Trophoblast cell (in vitro differentiated cells and primary cell): Measurements from ENCODE around the gene CA7.

Experiments
- DNase-seq, 2 donors: peaks; one replicate each; pipeline ENCODE4 v3.0.0-alpha.2; 2016
- H2AFZ ChIP-seq: 2 replicates; pipeline ENCODE4 v1.6.1; 2013; ENCODE audit warnings: low read length, moderate library complexity, mild to moderate bottlenecking; ENCODE audit not compliant: insufficient read depth, poor library complexity
- H2AK5ac ChIP-seq: 2 replicates; pipeline ENCODE4 v1.6.1; 2013; ENCODE audit warnings: mild to moderate bottlenecking, low read length
- H2BK120ac ChIP-seq: 2 replicates; pipeline ENCODE4 v1.6.1; 2013; ENCODE audit warnings: low read length, mild to moderate bottlenecking, moderate library complexity; ENCODE audit not compliant: insufficient read depth, poor library complexity
- H2BK12ac ChIP-seq: 2 replicates; pipeline ENCODE4 v1.6.1; 2013; ENCODE audit warnings: mild to moderate bottlenecking, low read length, moderate library complexity
- H2BK5ac ChIP-seq: 2 replicates; pipeline ENCODE4 v1.6.1; 2013; ENCODE audit warnings: low read length, low read depth, moderate library complexity, mild to moderate bottlenecking; ENCODE audit not compliant: poor library complexity
- H3K14ac ChIP-seq: 2 replicates; pipeline ENCODE4 v1.6.1; 2013; ENCODE audit warnings: mild to moderate bottlenecking, low read length
- H3K18ac ChIP-seq: 2 replicates; pipeline ENCODE4 v1.6.1; 2013; ENCODE audit warnings: mild to moderate bottlenecking, low read length
- H3K23ac ChIP-seq: 2 replicates; pipeline ENCODE4 v1.6.1; 2013; ENCODE audit warnings: low read length
- H3K27ac ChIP-seq: 2 replicates; pipeline ENCODE4 v1.5.1; 2013; ENCODE audit warnings: low read depth, mild to moderate bottlenecking, inconsistent platforms, low read length, moderate library complexity
- H3K27me3 ChIP-seq: 2 replicates; pipeline ENCODE4 v1.6.1; 2013; ENCODE audit warnings: inconsistent platforms, mild to moderate bottlenecking, low read length, moderate library complexity; ENCODE audit not compliant: insufficient read depth
- H3K36me3 ChIP-seq, 2 experiments: 1 replicate in 1 of 2; 2 replicates in 1 of 2; pipeline ENCODE4 v1.6.1; 2013; ENCODE audit warnings: low read length in 2 of 2, mild to moderate bottlenecking in 2 of 2, moderate library complexity in 1 of 2; ENCODE audit not compliant: insufficient read depth in 2 of 2, control insufficient read depth in 1 of 2
- H3K4ac ChIP-seq: 2 replicates; pipeline ENCODE4 v1.6.1; 2013; ENCODE audit warnings: low read depth, mild to moderate bottlenecking, low read length, moderate library complexity
- H3K4me1 ChIP-seq, 2 experiments: 1 replicate in 1 of 2; 2 replicates in 1 of 2; pipeline ENCODE4 v1.6.1; 2013; ENCODE audit warnings: low read length in 2 of 2, mild to moderate bottlenecking in 2 of 2, moderate library complexity in 1 of 2; ENCODE audit not compliant: insufficient read depth in 2 of 2, control insufficient read depth in 1 of 2
- H3K4me2 ChIP-seq: 2 replicates; pipeline ENCODE4 v1.6.1; 2013; ENCODE audit warnings: inconsistent platforms, mild to moderate bottlenecking, low read length, moderate library complexity
- H3K4me3 ChIP-seq: 2 replicates; pipeline ENCODE4 v1.5.1; 2013; ENCODE audit warnings: mild to moderate bottlenecking, low read depth, low read length, inconsistent platforms
- H3K79me1 ChIP-seq: one replicate; pipeline ENCODE4 v1.6.1; 2013; ENCODE audit warnings: low read length
- H3K79me2 ChIP-seq: 2 replicates; pipeline ENCODE4 v1.6.1; 2013; ENCODE audit warnings: low read length, mild to moderate bottlenecking; ENCODE audit not compliant: control insufficient read depth, insufficient read depth, poor library complexity
- H3K9ac ChIP-seq: 2 replicates; pipeline ENCODE4 v1.6.1; 2013; ENCODE audit warnings: mild to moderate bottlenecking, low read length
- H3K9me3 ChIP-seq: 2 replicates; pipeline ENCODE4 v1.6.1; 2013; ENCODE audit warnings: low read depth, mild to moderate bottlenecking, control low read depth, inconsistent platforms, low read length; ENCODE audit not compliant: insufficient read depth
- H4K12ac ChIP-seq: 2 replicates; pipeline ENCODE4 v1.6.1; 2013; ENCODE audit warnings: low read depth, mild to moderate bottlenecking, low read length, moderate library complexity
- H4K8ac ChIP-seq: 2 replicates; pipeline ENCODE4 v1.6.1; 2013; ENCODE audit warnings: low read depth, mild to moderate bottlenecking, low read length, moderate library complexity
- H4K91ac ChIP-seq: one replicate; pipeline ENCODE4 v1.6.1; 2013; ENCODE audit warnings: low read depth, mild to moderate bottlenecking, low read length, moderate library complexity
- WGBS: extraction: QIAGEN DNeasy Blood & Tissue Kit; methylation state at CpG from one replicate; pipeline ENCODE4 v1.1.7; 2013; ENCODE audit warnings: missing lambda C conversion rate; ENCODE audit not compliant: insufficient read length, insufficient coverage; ENCODE audit errors: extremely low coverage; 5-methylcytosine and 5-hydroxymethylcytosine counted together

CA7 gene

GRCh38 chr16:66814734-66815133, 29.5 kb upstream of the CA7 start:
- no peak overlapping the region for H4K8ac ChIP-seq
- peaks cover 16 to 38% of the 10 kb centered on the region in 2 experiments for H3K36me3 ChIP-seq
- H3K9me3 ChIP-seq: no peaks in the 10 kb centered on the region
- no peak overlapping the region for H4K91ac ChIP-seq
- no peaks in the 10 kb centered on the region for H3K79me2 ChIP-seq
- no peak overlapping the region for H4K12ac ChIP-seq
- no peak overlapping the region for H3K18ac ChIP-seq
- H2AFZ ChIP-seq: no peak overlapping the region
- H2BK5ac ChIP-seq: no peak overlapping the region
- no peak overlapping the region for H3K4me2 ChIP-seq
- H3K14ac ChIP-seq: no peak overlapping the region
- DNase-seq: no peak
- H3K23ac ChIP-seq: no peak overlapping the region
- H3K4me3 ChIP-seq: no peak overlapping the region
- WGBS: no CpG with 5 or more reads among the region's 2 CpGs
- H3K4ac ChIP-seq: no peak overlapping the region
- no peak overlapping the region for H3K9ac ChIP-seq
- no peak overlapping the region for H2BK120ac ChIP-seq
- no peaks in the 10 kb centered on the region for H3K4me1 ChIP-seq
- no peak overlapping the region for H2BK12ac ChIP-seq
- no peaks in the 10 kb centered on the region for H3K27me3 ChIP-seq
- no peak overlapping the region for H2AK5ac ChIP-seq
- no peaks in the 10 kb centered on the region for H3K79me1 ChIP-seq
- H3K27ac ChIP-seq: no peak overlapping the region

GRCh38 chr16:66824006-66824405, 20.2 kb upstream of the CA7 start:
- Histone ChIP-seq H2AFZ (no peak overlapping the region), H2BK120ac (no peak overlapping the region), H3K4me1 (no peaks in the 10 kb centered on the region), H3K36me3 (peaks cover 15 to 29% of the 10 kb centered on the region in 2 experiments), H2BK5ac (no peak overlapping the region), H2BK12ac (no peak overlapping the region), H3K79me1 (no peaks in the 10 kb centered on the region), H3K18ac (no peak overlapping the region), H4K8ac (no peak overlapping the region), H3K27me3 (no peaks in the 10 kb centered on the region), H3K14ac (no peak overlapping the region), H4K12ac (no peak overlapping the region), H3K9ac (no peak overlapping the region), H3K9me3 (no peaks in the 10 kb centered on the region), H3K4me2 (no peak overlapping the region), H2AK5ac (no peak overlapping the region), H3K23ac (no peak overlapping the region), H3K4ac (no peak overlapping the region), H4K91ac (no peak overlapping the region), H3K79me2 (peaks cover 2% of the 10 kb centered on the region), H3K27ac (no peak overlapping the region), H3K4me3 (no peak overlapping the region)
- WGBS: no CpG with 5 or more reads among the region's 4 CpGs
- DNase-seq: no peak

GRCh38 chr16:66830422-66831404, 13.5 kb upstream of the CA7 start, which contains the start of gene NAE1:
Gene NAE1, minus strand, starts transcription at chr16:66830976. Its CDS starts 77 bp downstream, at chr16:66830899.
- peaks cover 3 to 8% of the 10 kb centered on the region in 2 experiments for H3K36me3 ChIP-seq
- peak within 1 kb of the TSS; percentile 73 for H2BK120ac ChIP-seq
- peak within 1 kb of the TSS; percentile 92 for H3K4me3 ChIP-seq
- H3K27me3 ChIP-seq: peaks cover 2% of the 10 kb centered on the region
- H2AFZ ChIP-seq: peak within 1 kb of the TSS; percentile 61
- no peak within 1 kb of the TSS for H2AK5ac ChIP-seq
- H4K8ac ChIP-seq: peak within 1 kb of the TSS; percentile 89
- no CpG with 5 or more reads among the region's 84 CpGs for WGBS
- peak within 1 kb of the TSS; percentile 84 for H4K91ac ChIP-seq
- peaks cover 6% of the 10 kb centered on the region for H3K79me2 ChIP-seq
- H3K14ac ChIP-seq: peak within 1 kb of the TSS; percentile 94
- no peak within 1 kb of the TSS for H3K23ac ChIP-seq
- peaks cover 2 to 3% of the 10 kb centered on the region in 2 experiments for H3K4me1 ChIP-seq
- peak within 1 kb of the TSS; percentile 80 for H3K27ac ChIP-seq
- no peak within 1 kb of the TSS for H2BK12ac ChIP-seq
- peak within 1 kb of the TSS; percentile 14 for H2BK5ac ChIP-seq
- H3K18ac ChIP-seq: peak within 1 kb of the TSS; percentile 88
- no peaks in the 10 kb centered on the region for H3K9me3 ChIP-seq
- H4K12ac ChIP-seq: peak within 1 kb of the TSS; percentile 93
- H3K9ac ChIP-seq: peak within 1 kb of the TSS; percentile 98
- peak; percentile 89 to 98 for DNase-seq
- H3K4me2 ChIP-seq: peak within 1 kb of the TSS; percentile 83
- peak within 1 kb of the TSS; percentile 77 for H3K4ac ChIP-seq
- peaks cover 4% of the 10 kb centered on the region for H3K79me1 ChIP-seq

GRCh38 chr16:66832190-66832589, 12.0 kb upstream of the CA7 start:
- no peak overlapping the region for H3K4ac ChIP-seq
- H3K4me3 ChIP-seq: no peak overlapping the region
- peaks cover 3 to 8% of the 10 kb centered on the region in 2 experiments for H3K36me3 ChIP-seq

More at GRCh38 chr16:66832190-66832589, 12.0 kb upstream of the CA7 start:
- Histone ChIP-seq H3K9ac (no peak overlapping the region), H3K79me1 (peaks cover 4% of the 10 kb centered on the region), H3K27ac (no peak overlapping the region), H3K27me3 (peaks cover 2% of the 10 kb centered on the region), H2AFZ (no peak overlapping the region), H3K23ac (no peak overlapping the region), H2BK120ac (no peak overlapping the region), H2AK5ac (no peak overlapping the region), H3K14ac (no peak overlapping the region), H2BK5ac (no peak overlapping the region), H3K79me2 (peaks cover 6% of the 10 kb centered on the region), H4K8ac (no peak overlapping the region), H3K4me2 (no peak overlapping the region), H3K18ac (no peak overlapping the region), H2BK12ac (no peak overlapping the region), H3K4me1 (peaks cover 2 to 3% of the 10 kb centered on the region in 2 experiments), H4K12ac (no peak overlapping the region), H3K9me3 (no peaks in the 10 kb centered on the region), H4K91ac (no peak overlapping the region)
- WGBS: no CpG with 5 or more reads among the region's 3 CpGs
- DNase-seq: no peak
